GM12874 (cell line): ENCODE results near the gene RPAP2.

ENCODE experiments used
- CTCF ChIP-seq: IDR thresholded peaks from 2 replicates; pipeline ENCODE4 v1.5.1; 2011; ENCODE audit warnings: low read depth, mild to moderate bottlenecking, control low read depth, low read length, moderate library complexity; ENCODE audit not compliant: insufficient read depth

RPAP2 gene

GRCh38 chr1:92314024-92314423, 15.2 kb downstream of the RPAP2 start:
- TF ChIP-seq CTCF = no peak

- no peak for TF ChIP-seq CTCF
These were observed 17.1 kb downstream of the RPAP2 start for GRCh38 chr1:92315766-92316599.

GRCh38 chr1:92317836-92318493, 19.1 kb downstream of the RPAP2 start:
- no peak for TF ChIP-seq CTCF

- TF ChIP-seq CTCF = no peak
These were observed 24.9 kb downstream of the RPAP2 start for GRCh38 chr1:92323473-92324453.

GRCh38 chr1:92324784-92325183, 25.9 kb downstream of the RPAP2 start:
- TF ChIP-seq CTCF = no peak

GRCh38 chr1:92326681-92327080, 27.8 kb downstream of the RPAP2 start:
- TF ChIP-seq CTCF = no peak

- TF ChIP-seq CTCF = no peak
These were observed 28.9 kb downstream of the RPAP2 start for GRCh38 chr1:92327794-92328193.
